ENCODE data around the gene ATXN1.

Gene ATXN1

GRCh38 chr6:16488813-16489212 is 272.4 kb downstream of the ATXN1 start:
- DNase-seq: no peak

GRCh38 chr6:16487996-16488674 is 273.1 kb downstream of the ATXN1 start:
- no peak for DNase-seq

GRCh38 chr6:16486661-16487060 is 274.6 kb downstream of the ATXN1 start:
- no peak for DNase-seq

- no peak for DNase-seq
These were observed 277.9 kb downstream of the ATXN1 start for GRCh38 chr6:16483315-16483875.

GRCh38 chr6:16482702-16483314 is 278.5 kb downstream of the ATXN1 start:
- no peak for DNase-seq

- no peak for DNase-seq
These were observed 279.4 kb downstream of the ATXN1 start for GRCh38 chr6:16481697-16482399.

- DNase-seq: no peak
These were observed 280.3 kb downstream of the ATXN1 start for GRCh38 chr6:16480763-16481560.

- no peak for DNase-seq
These were observed 283.7 kb downstream of the ATXN1 start for GRCh38 chr6:16477367-16478149.

- no peak for DNase-seq
These were observed 284.4 kb downstream of the ATXN1 start for GRCh38 chr6:16476861-16477260.

GRCh38 chr6:16475494-16475781 is 285.8 kb downstream of the ATXN1 start:
- no peak for DNase-seq

GRCh38 chr6:16474772-16475493 is 286.3 kb downstream of the ATXN1 start:
- DNase-seq: no peak

- no peak for DNase-seq
These were observed 287.1 kb downstream of the ATXN1 start for GRCh38 chr6:16473908-16474771.

GRCh38 chr6:16473184-16473907 is 287.9 kb downstream of the ATXN1 start:
- DNase-seq: no peak

- DNase-seq: no peak
These were observed 288.8 kb downstream of the ATXN1 start for GRCh38 chr6:16472349-16473069.

GRCh38 chr6:16471910-16472297 is 289.4 kb downstream of the ATXN1 start:
- DNase-seq: no peak

- DNase-seq: no peak
These were observed 289.9 kb downstream of the ATXN1 start for GRCh38 chr6:16471222-16471909.

- no peak for DNase-seq
These were observed 290.6 kb downstream of the ATXN1 start for GRCh38 chr6:16470502-16471221.

Measured in SHP77 treated with DMSO at 0.1 percent for 48 hours (cell line).